Measurements from ENCODE around the gene SIK2.
"Not testable (repeated sequence)": the region's sequence is repeated elsewhere in the genome, so short reads cannot be mapped to it uniquely, and the experiment has no call there.

The SIK2 gene

DNA sequence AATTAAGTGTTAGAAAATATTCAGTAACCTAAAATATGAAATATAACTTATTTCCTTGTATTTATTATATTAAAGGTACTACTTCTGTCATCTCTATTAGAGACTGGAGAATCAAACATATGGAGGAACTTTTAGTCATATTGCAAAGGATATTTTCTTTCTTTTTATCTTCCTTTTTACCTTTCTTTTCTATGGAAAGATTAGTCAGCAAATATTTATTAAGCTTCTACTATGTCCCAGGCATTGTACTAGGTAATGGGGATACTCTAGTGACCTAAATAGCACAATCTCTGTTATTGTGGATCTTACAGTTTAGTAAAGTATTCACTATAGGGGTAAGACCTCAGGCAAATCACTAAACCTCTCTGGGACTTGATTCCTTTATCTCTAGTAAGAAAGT lies 18.3 kb downstream of the SIK2 start:
- DNase-seq (ENCODE audit: low read depth in 3 of 3, low spot score in 1 of 3) = no peak

DNA sequence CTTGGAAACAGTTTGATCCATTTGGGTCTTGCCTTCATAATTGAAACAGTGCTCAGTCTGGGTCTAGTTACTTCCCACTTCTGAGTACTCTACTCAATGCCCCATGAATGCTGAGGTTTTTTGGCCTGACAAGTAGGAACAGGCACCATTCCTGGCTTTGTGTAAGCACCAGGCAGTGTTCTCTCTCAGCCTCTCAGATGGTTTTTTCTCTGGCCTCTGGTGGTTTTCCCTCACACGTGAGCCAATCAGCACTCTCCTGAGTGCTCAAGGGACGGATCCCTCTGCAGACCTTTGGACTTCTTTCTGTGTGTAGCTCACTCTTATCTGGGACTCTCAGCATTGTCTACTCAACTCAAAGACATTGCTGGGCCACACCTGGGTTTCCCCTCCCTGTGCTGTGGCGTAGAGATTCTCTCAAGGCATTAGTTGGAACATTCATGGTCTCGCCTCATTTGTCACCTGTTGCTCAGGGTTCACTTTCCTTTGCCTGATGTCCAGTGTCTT lies 21.3 kb downstream of the SIK2 start:
- DNase-seq (ENCODE audit: low read depth in 3 of 3, low spot score in 1 of 3) = no peak

DNA sequence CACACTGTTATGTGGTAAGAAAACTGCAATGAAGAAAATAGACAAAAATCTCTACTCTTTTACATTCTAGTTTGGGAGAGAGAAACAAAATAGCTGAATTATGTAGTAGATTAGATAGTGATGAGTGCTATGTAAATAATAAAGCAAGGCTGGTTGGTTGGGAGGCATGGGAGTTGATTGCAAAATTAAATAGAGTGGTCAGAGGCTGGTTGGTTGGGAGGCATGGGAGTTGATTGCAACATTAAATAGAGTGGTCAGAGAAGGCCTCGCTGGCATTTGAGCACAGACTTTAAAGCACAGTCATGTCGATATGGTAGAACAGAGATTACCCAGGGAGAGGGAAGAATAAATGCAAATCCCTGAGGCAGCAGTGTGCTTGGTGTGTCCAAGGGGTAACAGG lies 22.4 kb downstream of the SIK2 start:
- DNase-seq (ENCODE audit: low read depth in 3 of 3, low spot score in 1 of 3) = no peak

DNA sequence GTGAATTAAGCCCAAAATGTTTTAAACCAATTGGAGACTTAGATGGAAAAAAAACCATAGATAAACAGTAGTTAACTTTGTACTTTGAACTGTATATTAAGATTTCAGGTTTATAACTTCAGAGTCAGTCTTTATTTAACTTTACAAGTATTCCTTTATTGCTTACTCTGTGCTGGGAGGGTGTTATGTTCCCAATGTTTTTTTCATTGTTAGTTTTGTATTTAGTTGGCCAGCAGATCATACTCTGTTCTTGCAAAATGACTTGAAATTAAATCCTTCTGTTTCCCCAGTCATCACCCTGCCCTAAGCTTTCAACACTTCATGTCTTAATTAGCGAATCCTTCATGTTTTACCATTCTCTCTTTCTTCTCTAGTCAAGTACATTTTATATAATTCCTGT lies 25.3 kb downstream of the SIK2 start:
- no peak for DNase-seq (ENCODE audit: low read depth in 3 of 3, low spot score in 1 of 3)

DNA sequence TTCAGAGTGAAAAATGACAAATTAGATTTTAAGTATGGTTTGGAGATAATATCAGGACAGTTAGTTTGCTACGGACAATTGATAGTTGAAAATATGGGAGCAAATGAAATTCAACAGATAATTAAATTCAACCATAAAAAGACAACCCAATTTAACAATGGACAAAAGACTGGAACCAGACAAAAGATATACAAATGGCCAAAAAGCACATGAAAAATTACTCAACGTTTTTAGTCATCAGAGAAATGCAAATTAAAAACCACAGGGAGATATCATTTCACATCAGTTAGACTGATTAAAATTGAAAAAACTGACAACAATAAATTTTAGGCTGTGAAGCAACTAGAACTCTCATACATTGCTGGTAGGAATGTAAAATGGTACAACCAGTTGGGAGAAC lies 27.2 kb downstream of the SIK2 start:
- no peak for DNase-seq (ENCODE audit: low read depth in 3 of 3, low spot score in 1 of 3)

DNA sequence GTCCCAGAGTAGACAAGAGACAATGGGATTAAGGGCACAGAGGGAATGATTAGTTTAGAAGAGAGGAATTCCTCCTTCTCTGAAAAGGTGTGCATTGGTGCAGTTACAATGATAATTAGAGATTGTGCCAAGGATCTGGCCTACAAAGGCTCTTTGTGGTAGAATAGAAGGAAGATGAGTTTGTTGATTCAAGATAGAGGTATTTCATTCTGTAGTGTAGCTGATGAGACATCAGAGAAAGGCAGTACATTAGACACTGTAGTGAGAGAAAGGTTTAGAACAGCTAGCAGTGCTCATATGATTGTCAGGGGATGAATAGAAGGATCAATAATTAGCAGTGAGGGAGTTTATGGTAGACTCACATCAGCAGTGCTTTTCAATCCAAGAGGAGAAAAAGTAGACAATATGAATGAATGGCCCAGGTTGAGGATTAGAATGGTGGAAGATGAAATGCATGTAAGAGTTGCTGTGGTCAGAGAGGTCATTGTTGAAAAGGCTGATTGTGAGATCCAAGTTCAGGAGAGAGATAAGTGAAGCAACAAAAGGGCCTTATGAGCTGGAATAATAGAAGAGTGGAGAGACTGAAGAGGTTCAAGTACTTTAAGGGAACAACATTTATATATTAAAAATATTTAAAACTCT lies 28.9 kb downstream of the SIK2 start:
- DNase-seq (ENCODE audit: low read depth in 3 of 3, low spot score in 1 of 3) = no peak

DNA sequence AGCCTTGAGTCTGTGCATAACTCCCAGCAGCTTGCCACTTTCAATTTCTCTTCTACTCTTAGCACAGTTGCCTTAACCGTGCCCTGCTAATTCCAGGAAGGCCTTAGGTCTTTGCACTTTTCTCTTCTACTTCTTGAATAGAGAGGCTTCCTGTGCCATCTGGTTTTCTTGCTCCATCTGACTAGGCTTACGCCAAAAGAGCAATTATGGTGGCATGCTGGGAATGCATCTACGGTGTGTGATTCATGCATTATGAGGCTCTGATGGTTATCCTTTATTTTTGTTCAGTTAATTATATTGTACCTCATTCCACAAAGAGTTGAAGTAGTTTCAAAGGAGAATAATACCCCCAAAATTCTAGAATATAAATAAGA lies 29.4 kb downstream of the SIK2 start:
- DNase-seq (ENCODE audit: low read depth in 3 of 3, low spot score in 1 of 3) = no peak

DNA sequence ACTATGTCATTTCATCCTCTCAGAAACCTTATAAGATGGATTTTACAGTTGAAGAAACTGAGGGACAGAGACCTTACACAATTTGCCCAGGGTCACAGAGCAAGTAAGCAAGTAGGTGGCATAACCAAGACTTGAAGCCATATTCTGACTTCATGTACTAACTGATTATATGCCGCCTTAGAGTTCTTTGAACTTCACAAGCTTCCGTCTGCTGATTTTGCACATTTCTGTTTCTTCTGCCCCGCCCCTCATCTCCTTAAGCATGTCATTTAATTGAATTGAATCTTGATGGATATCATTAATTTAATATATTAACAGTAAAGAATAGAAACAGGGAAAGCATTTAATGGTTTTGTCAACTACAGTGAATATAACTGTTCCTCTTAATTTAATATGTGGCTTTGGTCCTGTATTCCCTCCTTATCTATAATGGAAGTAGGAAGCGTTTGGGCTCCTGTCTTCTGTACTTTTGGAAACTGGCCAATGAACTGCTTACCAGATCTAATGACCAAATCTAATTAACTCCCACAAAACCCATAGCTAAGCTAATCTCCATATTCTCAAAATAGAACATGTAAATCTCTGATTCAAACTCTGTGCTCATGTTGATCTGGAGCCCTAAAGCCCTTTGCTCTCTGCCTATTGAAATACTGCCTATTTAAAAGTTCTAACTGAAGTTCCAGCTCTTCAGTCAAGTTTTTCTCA lies 30.4 kb downstream of the SIK2 start:
- no peak for DNase-seq (ENCODE audit: low read depth in 3 of 3, low spot score in 1 of 3)

DNA sequence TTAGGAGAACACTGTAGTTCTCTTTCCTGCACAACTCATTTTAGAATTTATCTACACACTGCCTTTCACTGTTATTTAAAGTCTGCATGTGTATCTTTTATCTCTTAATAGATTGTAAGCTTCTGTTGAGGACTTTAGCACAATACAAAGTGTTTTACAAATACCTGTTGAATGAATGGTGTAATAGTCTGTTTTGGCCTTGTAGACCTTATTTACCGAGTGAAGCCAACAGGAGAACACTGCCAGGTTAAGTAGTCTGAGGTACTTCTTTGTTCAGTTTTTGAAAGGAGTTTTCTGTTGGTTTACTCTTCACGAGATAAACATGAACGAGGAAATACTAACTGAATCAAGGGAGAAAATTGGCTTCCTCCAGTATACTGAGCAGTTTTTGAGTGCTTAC lies 31.0 kb downstream of the SIK2 start:
- DNase-seq (ENCODE audit: low read depth in 3 of 3, low spot score in 1 of 3) = no peak

DNA sequence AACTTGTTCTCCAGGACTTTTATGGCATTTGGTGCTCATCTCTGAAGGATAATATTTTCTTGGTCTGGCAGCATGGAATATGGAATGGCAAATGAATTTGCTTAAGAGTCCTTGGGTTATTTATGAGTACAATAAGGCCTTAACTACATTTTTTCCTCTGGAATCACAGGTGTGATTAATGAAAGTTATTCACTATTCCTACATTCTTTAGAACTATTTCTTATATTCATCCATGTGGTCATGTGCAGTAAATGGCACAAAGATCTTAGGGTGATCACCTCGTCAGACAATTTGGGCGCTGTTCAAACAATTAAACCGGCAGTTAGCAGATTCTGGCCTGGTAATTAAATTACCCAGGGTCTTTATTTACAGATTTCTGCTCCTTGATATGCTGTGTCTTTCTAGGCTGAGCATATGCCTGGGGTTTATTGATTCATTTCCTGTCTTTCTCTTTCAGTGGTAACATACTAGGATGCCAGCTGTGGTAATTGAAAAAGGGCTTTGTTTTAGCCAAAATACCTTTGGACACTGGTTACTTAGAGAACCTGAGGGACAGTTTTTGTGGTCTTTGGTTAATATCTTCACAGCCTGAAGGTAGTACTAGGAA lies 31.6 kb downstream of the SIK2 start:
- DNase-seq (ENCODE audit: low read depth in 3 of 3, low spot score in 1 of 3) = no peak

DNA sequence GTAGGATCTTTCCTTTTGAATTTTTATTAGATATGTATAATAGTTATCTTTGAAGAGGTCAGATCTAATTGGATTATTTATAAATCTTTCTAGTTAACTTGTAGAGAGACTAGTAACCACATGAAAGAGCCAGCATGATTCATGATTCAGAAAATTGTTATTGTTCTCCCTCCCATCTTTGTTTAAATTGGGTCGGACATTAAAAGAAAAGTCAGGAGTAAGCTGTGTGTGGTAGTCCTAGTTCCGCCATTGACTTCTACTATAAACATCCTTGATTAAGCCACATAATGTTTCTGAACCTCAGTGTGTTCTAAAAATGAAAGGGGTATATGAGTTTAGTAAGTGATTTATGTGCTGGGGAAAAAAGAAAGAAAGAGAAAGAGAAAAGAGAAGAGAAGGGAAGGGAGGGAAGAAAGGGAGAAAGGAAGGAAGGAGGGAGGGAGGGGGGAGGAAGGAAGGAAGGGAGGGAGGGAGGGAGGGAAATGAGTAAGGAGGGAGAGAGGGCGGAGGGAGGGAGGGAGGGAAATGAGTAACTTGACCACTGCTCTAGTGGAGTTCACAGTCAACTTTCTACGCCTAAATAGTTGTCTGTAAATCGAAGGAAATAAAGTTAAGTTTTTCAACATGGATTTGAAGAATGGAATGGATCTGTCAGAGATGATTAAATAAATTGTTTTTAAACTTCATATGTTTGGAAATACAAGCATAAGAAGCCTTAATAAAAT lies 32.9 kb downstream of the SIK2 start:
- no peak for DNase-seq (ENCODE audit: low read depth in 3 of 3, low spot score in 1 of 3)

DNA sequence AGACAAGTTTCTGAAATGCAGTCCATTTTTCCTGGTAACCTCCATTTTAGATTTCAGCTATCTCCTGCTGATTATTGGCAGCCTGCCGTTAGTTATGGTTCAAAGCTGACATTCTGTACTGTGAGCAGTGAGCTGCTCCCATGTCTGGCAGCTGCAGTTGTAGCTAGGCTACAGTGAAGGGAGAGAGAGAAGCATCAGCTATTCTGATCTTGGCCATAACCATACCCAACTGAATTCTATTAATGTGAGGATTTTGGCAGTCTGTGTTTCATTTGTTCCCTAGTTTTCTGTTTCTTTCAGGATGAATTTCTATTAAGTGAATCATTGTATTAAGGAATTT lies 33.4 kb downstream of the SIK2 start:
- DNase-seq (ENCODE audit: low read depth in 3 of 3, low spot score in 1 of 3) = no peak

DNA sequence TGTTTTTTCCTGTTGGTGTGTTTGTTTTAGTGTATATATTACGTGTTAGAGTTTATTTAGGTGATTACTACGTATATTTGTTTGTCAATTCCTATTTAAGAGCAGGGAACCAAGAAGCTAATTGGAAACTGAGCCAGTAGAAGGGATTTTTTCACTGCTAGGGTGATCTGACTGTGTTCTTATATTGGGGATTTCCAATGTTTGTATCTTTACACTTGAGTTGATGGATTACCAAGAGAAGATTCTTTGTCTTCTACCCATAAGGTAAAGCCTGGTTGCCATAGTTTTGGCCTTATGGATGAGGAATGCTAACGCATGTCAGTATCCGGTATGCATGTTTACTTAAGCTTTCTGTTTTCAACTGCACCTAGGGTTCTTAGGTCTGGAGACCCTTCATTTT lies 35.6 kb downstream of the SIK2 start:
- DNase-seq (ENCODE audit: low read depth in 3 of 3, low spot score in 1 of 3) = no peak

DNA sequence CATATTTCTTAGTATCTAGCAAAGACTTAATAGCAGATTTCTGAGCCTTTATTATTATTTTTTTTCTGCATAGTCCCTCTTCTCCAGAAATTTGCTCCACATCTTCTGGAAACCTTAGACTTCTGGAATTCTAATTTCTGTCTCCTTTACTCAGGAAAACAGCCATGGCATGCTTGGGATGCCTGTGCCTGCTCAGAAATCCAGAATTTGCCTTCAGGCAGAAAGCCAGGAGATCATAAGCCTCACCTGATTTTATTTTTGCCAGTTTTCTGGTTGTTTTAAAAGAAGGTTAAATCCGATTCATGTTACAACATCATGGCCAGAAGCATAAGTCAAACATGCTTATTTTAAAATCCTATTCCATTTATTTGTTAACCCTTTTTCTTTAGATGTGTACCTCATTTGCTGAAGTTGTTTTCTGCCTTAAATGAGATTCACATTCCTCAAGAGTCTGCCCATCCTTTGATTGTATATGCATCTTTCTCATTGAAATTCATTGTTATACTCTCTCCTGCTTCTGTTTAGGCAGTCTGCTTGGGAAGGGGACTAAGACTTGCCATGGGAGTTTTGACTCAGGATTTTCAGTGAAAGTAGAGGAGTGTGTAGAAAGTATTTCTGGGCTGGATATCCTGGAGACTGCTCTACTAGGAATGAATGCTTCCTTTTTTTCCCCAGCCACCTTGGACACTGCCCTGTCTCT lies 37.1 kb downstream of the SIK2 start:
- no peak for DNase-seq (ENCODE audit: low read depth in 3 of 3, low spot score in 1 of 3)

DNA sequence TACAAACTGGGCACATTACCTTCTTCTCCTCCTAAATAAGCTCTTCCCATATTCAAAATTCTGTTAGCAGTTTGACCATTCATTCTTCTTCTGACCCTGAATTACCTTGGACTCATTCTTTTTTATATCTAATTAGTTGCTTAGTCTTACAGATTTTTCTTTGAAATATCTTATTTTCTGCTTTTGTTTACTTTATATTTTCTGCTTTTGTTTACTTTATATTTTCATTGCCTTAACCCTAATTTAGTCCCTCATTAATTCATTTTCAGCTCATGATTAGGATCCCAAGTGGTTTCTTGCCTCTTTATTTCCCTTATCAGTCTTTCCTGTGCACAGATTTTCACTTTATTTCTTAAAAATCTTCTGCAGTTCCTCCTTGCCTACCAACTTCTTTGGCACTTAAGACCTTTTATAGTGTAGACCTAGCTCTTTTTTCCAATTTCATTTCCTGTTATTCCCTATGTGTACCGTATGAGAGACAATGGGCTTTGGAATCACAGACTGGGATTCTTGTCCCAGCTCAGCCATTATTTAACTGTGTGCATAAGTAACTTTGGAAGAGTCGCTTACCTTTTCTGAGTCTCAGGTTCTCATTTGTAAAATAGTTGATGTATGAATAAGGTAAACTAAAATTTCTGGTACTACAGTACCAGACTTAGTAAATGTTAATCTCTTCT lies 39.2 kb downstream of the SIK2 start:
- no peak for DNase-seq (ENCODE audit: low read depth in 3 of 3, low spot score in 1 of 3)

DNA sequence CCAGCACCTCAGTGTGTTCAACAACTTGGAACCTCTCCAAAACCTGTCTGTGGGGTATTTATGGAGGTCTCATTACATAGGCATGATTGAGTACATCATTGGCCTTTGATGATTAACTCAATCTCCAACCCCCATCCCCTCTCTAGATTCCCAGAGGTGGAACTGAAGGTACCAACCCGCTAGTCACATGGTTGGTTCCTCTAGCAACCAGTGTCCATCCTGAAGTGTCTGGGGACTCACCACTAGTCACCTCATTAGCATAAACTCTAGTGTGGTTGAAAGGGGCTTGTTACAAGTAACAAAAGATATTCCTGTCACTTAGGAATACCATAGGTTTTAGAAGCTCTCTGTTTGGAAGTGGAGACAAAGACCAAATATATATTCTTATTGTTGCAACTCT lies 40.3 kb downstream of the SIK2 start:
- DNase-seq (ENCODE audit: low read depth in 3 of 3, low spot score in 1 of 3) = no peak

DNA sequence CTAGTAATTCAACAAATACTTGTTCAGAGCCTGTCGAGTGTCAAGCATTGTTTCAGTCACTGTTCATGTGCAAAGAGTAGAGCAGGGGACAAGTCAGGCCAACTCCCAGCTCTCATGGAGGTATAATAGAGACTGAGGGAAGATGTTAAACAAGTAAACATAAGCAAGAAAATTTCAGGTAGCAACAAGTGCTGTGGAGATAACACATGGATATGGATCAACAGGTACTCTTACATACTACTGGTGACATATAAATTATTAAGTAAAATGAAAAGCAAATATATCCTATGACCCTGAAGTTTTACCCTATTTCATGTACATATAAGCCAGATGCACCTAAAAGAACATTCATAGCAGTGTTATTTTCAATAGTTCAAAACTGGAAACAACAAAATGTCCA lies 42.7 kb downstream of the SIK2 start:
- DNase-seq (ENCODE audit: low read depth in 3 of 3, low spot score in 1 of 3) = no peak

DNA sequence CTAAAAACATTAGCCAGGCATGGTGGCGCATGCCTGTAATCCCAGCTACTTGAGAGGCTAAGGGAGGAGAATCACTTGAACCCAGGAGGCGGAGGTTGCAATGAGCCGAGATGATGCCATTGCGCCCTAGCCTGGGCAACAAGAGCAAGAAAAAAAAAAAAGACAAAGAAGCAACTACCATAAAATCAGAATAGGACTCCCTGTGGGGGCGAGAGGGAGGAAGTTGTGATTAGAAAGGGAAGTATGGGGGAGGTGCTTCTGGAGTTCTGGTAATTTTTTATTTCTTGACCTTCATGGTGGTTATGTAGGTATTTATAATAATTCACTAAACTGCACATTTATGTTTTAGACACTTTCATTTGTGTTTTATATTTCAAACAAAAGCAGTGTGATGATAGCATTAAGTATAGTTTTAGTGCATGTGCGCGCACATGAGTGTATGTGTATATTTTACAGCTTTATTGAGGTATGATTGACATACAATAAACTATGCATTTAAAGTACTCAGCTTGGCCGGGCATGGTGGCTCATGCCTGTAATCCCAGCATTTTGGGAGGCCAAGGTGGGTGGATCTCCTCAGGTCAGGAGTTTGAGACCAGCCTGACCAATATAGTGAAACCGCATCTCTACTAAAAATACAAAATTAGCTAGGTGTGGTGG lies 43.5 kb downstream of the SIK2 start:
- no peak for DNase-seq (ENCODE audit: low read depth in 3 of 3, low spot score in 1 of 3)

DNA sequence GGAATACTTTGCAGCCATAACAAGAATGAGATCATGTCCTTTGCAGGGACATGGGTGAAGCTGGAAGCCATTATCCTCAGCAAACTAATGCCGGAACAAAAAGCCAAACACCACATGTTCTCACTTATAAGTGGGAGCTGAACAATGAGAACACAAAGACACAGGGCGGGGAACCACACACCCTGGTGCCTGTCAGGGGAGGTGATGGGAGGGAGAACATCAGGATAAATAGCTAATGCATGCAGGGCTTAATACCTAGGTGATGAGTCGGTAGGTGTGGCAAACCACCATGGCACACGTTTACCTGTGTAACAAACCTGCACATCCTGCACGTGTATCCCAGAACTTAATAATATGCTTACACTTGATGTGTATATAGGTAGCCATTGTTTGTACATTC lies 49.1 kb downstream of the SIK2 start:
- not testable (repeated sequence) for DNase-seq (ENCODE audit: low read depth in 3 of 3, low spot score in 1 of 3)

DNA sequence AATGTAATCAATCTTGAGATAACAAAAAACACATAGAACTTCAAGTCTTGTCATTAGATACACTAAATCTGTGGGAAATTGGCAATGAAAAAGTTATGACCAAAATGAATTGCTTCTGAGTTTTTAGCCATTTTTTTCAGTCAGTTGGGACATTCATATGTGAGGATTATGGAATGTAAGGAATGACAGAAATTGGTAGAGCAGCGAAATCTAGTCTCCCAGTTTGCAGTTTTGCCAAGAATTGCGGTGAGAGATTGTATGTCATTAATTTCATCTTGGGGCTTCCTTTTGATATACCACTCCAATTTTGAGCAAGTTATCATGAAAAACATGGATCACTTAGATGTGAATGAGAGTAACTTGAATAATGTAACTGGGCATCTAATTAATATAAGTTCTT lies 49.9 kb downstream of the SIK2 start:
- DNase-seq (ENCODE audit: low read depth in 3 of 3, low spot score in 1 of 3) = no peak

Data from stimulated activated CD4-positive, alpha-beta T cell treated with anti-CD3 and anti-CD28 coated beads, TNF-alpha, amount 100 ng/mL, for 1 hour (primary cell).